Measurements from ENCODE around the gene DENND1A. TPM values are rescaled to one million over a fixed set of nuclear protein-coding genes. Genes with fewer than 3 reads are reported as not detected.

Gene DENND1A
- polyA plus RNA-seq, 2 of the 4 experiments (the other 2 are of a cell fraction): 15.1 to 21.9 TPM

GRCh38 chr9:123654994-123655637 lies 274.8 kb downstream of the DENND1A start:
- Histone ChIP-seq H3K4me2 (no peak overlapping the region), H3K27ac (no peak overlapping the region), H3K9me3 (no peaks in the 10 kb centered on the region), H3K4me3 (no peak overlapping the region), H3K4me1 (no peaks in the 10 kb centered on the region)
- no peak for TF ChIP-seq KDM5A (IDR thresholded peaks at IDR 0.05)
- TF ChIP-seq CTCF (IDR thresholded peaks at IDR 0.05): no peak
- no peak for TF ChIP-seq HMGXB4 (CRISPR knock-in tag; IDR thresholded peaks at IDR 0.05; ENCODE audit: borderline replicate concordance)
- no peak for TF ChIP-seq JUNB (IDR thresholded peaks at IDR 0.05)
- no peak for TF ChIP-seq NR3C1 (IDR thresholded peaks at IDR 0.05)
- TF ChIP-seq ZNF302 (CRISPR knock-in tag; IDR thresholded peaks at IDR 0.05): no peak
- no peak for TF ChIP-seq PBX3 (IDR thresholded peaks at IDR 0.05)
- TF ChIP-seq HOXB13 (CRISPR knock-in tag; IDR thresholded peaks at IDR 0.05; ENCODE audit: low read depth): no peak
- no peak for TF ChIP-seq SREBF2 (IDR thresholded peaks at IDR 0.05)
- TF ChIP-seq HOXA7 (CRISPR knock-in tag; IDR thresholded peaks at IDR 0.05): no peak
- no peak for TF ChIP-seq MAX (IDR thresholded peaks at IDR 0.05)
- no peak for TF ChIP-seq ELK1 (IDR thresholded peaks at IDR 0.05; ENCODE audit: low read depth, low read length)
- no peak for TF ChIP-seq POLR2A (IDR thresholded peaks at IDR 0.05; ENCODE audit: low read length)
- TF ChIP-seq REST (IDR thresholded peaks at IDR 0.05): no peak
- POLR2A ChIA-PET: no interaction called here
- ATAC-seq (no peak), DNase-seq (ENCODE audit: low read depth in 1 of 2, low spot score in 1 of 2) (no peak), FAIRE-seq (no peak)
- CTCF ChIA-PET: interaction anchor here (1.4 kb wide), 1 partner anchor 386 kb away, joined by 3 read pairs; no protein-coding TSS in a partner anchor
- WGBS (ENCODE audit: missing lambda C conversion rate): 90% methylated on average over 12 of the region's 12 CpGs

GRCh38 chr9:123654218-123654993 lies 275.5 kb downstream of the DENND1A start:
- H3K9me3 ChIP-seq: no peaks in the 10 kb centered on the region
- no peak overlapping the region for H3K27ac ChIP-seq
- TF ChIP-seq FOSB (CRISPR knock-in tag; IDR thresholded peaks at IDR 0.05): no peak
- no peak overlapping the region for H3K4me2 ChIP-seq
- FAIRE-seq (no peak), ATAC-seq (no peak), DNase-seq (ENCODE audit: low read depth in 1 of 2, low spot score in 1 of 2) (no peak)
- no peaks in the 10 kb centered on the region for H3K4me1 ChIP-seq
- ChIA-PET CTCF (interaction anchor here (0.6 to 1.4 kb wide), 2 partner anchors 189 to 386 kb away, joined by 3 read pairs; no protein-coding TSS in a partner anchor), POLR2A (no interaction called here)
- 90% methylated on average over 13 of the region's 13 CpGs for WGBS (ENCODE audit: missing lambda C conversion rate)
- no peak overlapping the region for H3K4me3 ChIP-seq
